H9 (cell line): ENCODE measurements around the gene ABCA12. TPM values are rescaled to one million over a fixed set of nuclear protein-coding genes. Genes with fewer than 3 reads are reported as not detected.

Source experiments
- DNase-seq: peaks from one replicate; pipeline ENCODE4 v3.0.0-alpha.2; 2017
- H2AFZ ChIP-seq: one replicate; pipeline ENCODE4 v1.6.1; 2013; ENCODE audit warnings: mild to moderate bottlenecking, low read length, control low read depth, moderate library complexity
- H2AK5ac ChIP-seq: 2 replicates; pipeline ENCODE4 v1.6.1; 2013; ENCODE audit warnings: low read length, control low read depth, mixed read lengths; ENCODE audit not compliant: insufficient read length
- H2BK120ac ChIP-seq: one replicate; pipeline ENCODE4 v1.6.1; 2013; ENCODE audit warnings: low read depth, mild to moderate bottlenecking, low read length, control low read depth, inconsistent platforms; ENCODE audit not compliant: poor library complexity, severe bottlenecking
- H2BK12ac ChIP-seq: 2 replicates; pipeline ENCODE4 v1.6.1; 2013; ENCODE audit warnings: low read length, control low read depth, mixed read lengths, low read depth; ENCODE audit not compliant: insufficient read length
- H2BK15ac ChIP-seq: 2 replicates; pipeline ENCODE4 v1.6.1; 2013; ENCODE audit warnings: low read depth, low read length, control low read depth
- H2BK20ac ChIP-seq: one replicate; pipeline ENCODE4 v1.6.1; 2013; ENCODE audit warnings: low read depth, mild to moderate bottlenecking, low read length, control low read depth, inconsistent platforms; ENCODE audit not compliant: poor library complexity, severe bottlenecking
- H2BK5ac ChIP-seq: 2 replicates; pipeline ENCODE4 v1.6.1; 2013; ENCODE audit warnings: low read length, control low read depth, mixed read lengths; ENCODE audit not compliant: insufficient read length
- H3K14ac ChIP-seq: 2 replicates; pipeline ENCODE4 v1.6.1; 2013; ENCODE audit warnings: low read length, control low read depth; ENCODE audit not compliant: insufficient read depth
- H3K18ac ChIP-seq: 2 replicates; pipeline ENCODE4 v1.6.1; 2013; ENCODE audit warnings: low read depth, mild to moderate bottlenecking, mixed read lengths, low read length, control low read depth; ENCODE audit not compliant: insufficient read length
- H3K23ac ChIP-seq: 2 replicates; pipeline ENCODE4 v1.6.1; 2013; ENCODE audit warnings: low read length, control low read depth, mixed read lengths, low read depth; ENCODE audit not compliant: insufficient read length
- H3K23me2 ChIP-seq: 2 replicates; pipeline ENCODE4 v1.6.1; 2013; ENCODE audit warnings: low read depth, mild to moderate bottlenecking, mixed read lengths, low read length, control low read depth; ENCODE audit not compliant: insufficient read length, poor library complexity, severe bottlenecking
- H3K27ac ChIP-seq: 2 replicates; pipeline ENCODE4 v1.5.1; 2013; ENCODE audit warnings: low read length, control low read depth, mixed read lengths, low read depth; ENCODE audit not compliant: insufficient read length
- H3K27me3 ChIP-seq: 2 replicates; pipeline ENCODE4 v1.6.1; 2013; ENCODE audit warnings: low read length, control low read depth, inconsistent platforms; ENCODE audit not compliant: insufficient read depth
- H3K4ac ChIP-seq: 2 replicates; pipeline ENCODE4 v1.6.1; 2013; ENCODE audit warnings: low read depth, mild to moderate bottlenecking, control low read depth, inconsistent platforms, low read length, moderate library complexity
- H3K4me1 ChIP-seq: 2 replicates; pipeline ENCODE4 v1.6.1; 2013; ENCODE audit warnings: low read length, control low read depth, inconsistent platforms; ENCODE audit not compliant: insufficient read depth
- H3K4me2 ChIP-seq: 2 replicates; pipeline ENCODE4 v1.6.1; 2013; ENCODE audit warnings: low read length, control low read depth, mixed read lengths; ENCODE audit not compliant: insufficient read length, insufficient read depth
- H3K56ac ChIP-seq: 2 replicates; pipeline ENCODE4 v1.6.1; 2013; ENCODE audit warnings: low read depth, mild to moderate bottlenecking, mixed read lengths, low read length, control low read depth; ENCODE audit not compliant: insufficient read length
- H3K79me1 ChIP-seq: 2 replicates; pipeline ENCODE4 v1.6.1; 2013; ENCODE audit warnings: low read depth, mild to moderate bottlenecking, moderate library complexity, low read length, control low read depth, inconsistent platforms; ENCODE audit not compliant: insufficient read depth, poor library complexity, severe bottlenecking
- H3K79me2 ChIP-seq: 2 replicates; pipeline ENCODE4 v1.6.1; 2013; ENCODE audit warnings: low read length, control low read depth, inconsistent platforms; ENCODE audit not compliant: insufficient read depth
- H3K9ac ChIP-seq: 2 replicates; pipeline ENCODE4 v1.6.1; 2013; ENCODE audit warnings: low read length, control low read depth, mixed read lengths; ENCODE audit not compliant: insufficient read length; ENCODE audit errors: extremely low read depth
- H3K9me3 ChIP-seq: one replicate; pipeline ENCODE4 v1.6.1; 2013; ENCODE audit warnings: low read depth, low read length, inconsistent platforms; ENCODE audit not compliant: control insufficient read depth
- H3T11ph ChIP-seq: one replicate; pipeline ENCODE4 v1.6.1; 2013; ENCODE audit warnings: mild to moderate bottlenecking, low read length, control low read depth, inconsistent platforms
- H4K20me1 ChIP-seq: one replicate; pipeline ENCODE4 v1.6.1; 2013; ENCODE audit not compliant: control insufficient read depth, insufficient read length, insufficient read depth
- H4K5ac ChIP-seq: 2 replicates; pipeline ENCODE4 v1.6.1; 2013; ENCODE audit warnings: low read depth, mild to moderate bottlenecking, mixed read lengths, low read length, control low read depth; ENCODE audit not compliant: insufficient read length
- H4K8ac ChIP-seq: replicated peaks from 2 replicates; pipeline ENCODE4 v1.6.1; 2013; ENCODE audit warnings: low read length, control low read depth, mixed read lengths, low read depth; ENCODE audit not compliant: insufficient read length
- H4K91ac ChIP-seq: 2 replicates; pipeline ENCODE4 v1.6.1; 2013; ENCODE audit warnings: low read depth, mild to moderate bottlenecking, moderate library complexity, mixed read lengths, low read length, control low read depth; ENCODE audit not compliant: insufficient read length
- H3K27ac Mint-ChIP-seq, 3 experiments: 2 replicates in 2 of 3; 3 replicates in 1 of 3; pipeline ENCODE4 v1.8.0; 2020 to 2021; ENCODE audit warnings: mixed read lengths in 3 of 3, mild to moderate bottlenecking in 1 of 3, moderate library complexity in 1 of 3
- H3K27me3 Mint-ChIP-seq: 2 replicates; pipeline ENCODE4 v1.8.0; 2021; ENCODE audit warnings: low read depth, mild to moderate bottlenecking, moderate library complexity, mixed read lengths
- H3K36me3 Mint-ChIP-seq, 3 experiments: 2 replicates in 2 of 3; 3 replicates in 1 of 3; pipeline ENCODE4 v1.8.0; 2020 to 2021; ENCODE audit warnings: low read depth in 3 of 3, mixed read lengths in 3 of 3; ENCODE audit not compliant: insufficient read depth in 1 of 3
- H3K4me1 Mint-ChIP-seq, 2 experiments: 2 replicates each; pipeline ENCODE4 v1.8.0; 2020; ENCODE audit warnings: mixed read lengths in 2 of 2
- H3K4me3 Mint-ChIP-seq, 2 experiments: 2 replicates in 1 of 2; 3 replicates in 1 of 2; pipeline ENCODE4 v1.8.0; 2020 to 2021; ENCODE audit warnings: mild to moderate bottlenecking in 2 of 2, mixed read lengths in 2 of 2, moderate library complexity in 1 of 2
- H3K9me3 Mint-ChIP-seq, 2 experiments: 2 replicates in 1 of 2; 3 replicates in 1 of 2; pipeline ENCODE4 v1.8.0; 2020; ENCODE audit warnings: mild to moderate bottlenecking in 2 of 2, mixed read lengths in 2 of 2, moderate library complexity in 1 of 2
- CTCF ChIP-seq: fragments of 200-600 bp; sonication (generic); conservative IDR thresholded peaks from 3 replicates; pipeline ENCODE4 v1.8.0; 2021; ENCODE audit warnings: antibody characterized with exemption, mild to moderate bottlenecking
- WGBS: extraction: QIAGEN DNeasy Blood & Tissue Kit; methylation state at CpG from one replicate; pipeline ENCODE4 v1.1.7; 2013; ENCODE audit warnings: missing lambda C conversion rate, low lambda C conversion rate, mixed read lengths; ENCODE audit not compliant: insufficient read length; ENCODE audit errors: extremely low coverage; 5-methylcytosine and 5-hydroxymethylcytosine counted together
- total RNA-seq: library from RNA; stranded (reverse); gene quantifications from 2 replicates; pipeline ENCODE4 v1.2.1, GENCODE V29; 2021

Gene ABCA12
- total RNA-seq, 1 experiment from 2014 or later: not detected

DNA sequence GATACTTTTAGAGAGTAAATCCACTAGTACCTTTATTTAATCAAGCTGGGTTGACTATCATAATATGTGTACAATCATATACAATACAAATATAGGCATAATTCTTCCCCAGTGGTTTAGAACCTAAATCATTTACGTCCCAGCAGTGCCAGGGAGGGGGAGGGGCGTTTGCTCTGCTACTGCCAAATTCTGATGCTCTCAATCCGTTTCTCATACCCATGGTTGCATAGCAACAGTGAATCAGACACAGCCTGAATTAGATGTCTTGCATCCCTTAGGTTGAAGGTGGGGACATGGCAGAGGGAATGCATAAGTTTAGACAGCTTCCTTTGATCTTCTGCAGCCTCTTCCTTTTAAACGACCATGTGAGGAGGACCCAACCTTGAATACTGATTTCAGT, 135.4 kb downstream of the ABCA12 start:
- no peak overlapping the region for H4K91ac ChIP-seq
- Mint-ChIP-seq H3K9me3 (no peaks in the 10 kb centered on the region), H3K4me1 (peaks cover 7 to 11% of the 10 kb centered on the region in 2 experiments; a peak in 3 of 4 replicates), H3K27ac (no peak overlapping the region), H3K36me3 (no peaks in the 10 kb centered on the region), H3K4me3 (no peak overlapping the region), H3K27me3 (no peaks in the 10 kb centered on the region)
- H3K56ac ChIP-seq: no peak overlapping the region
- H2BK12ac ChIP-seq: no peak overlapping the region
- no peak overlapping the region for H2AK5ac ChIP-seq
- no peak overlapping the region for H4K5ac ChIP-seq
- no peaks in the 10 kb centered on the region for H3K79me1 ChIP-seq
- H3K14ac ChIP-seq: no peak overlapping the region
- H3K79me2 ChIP-seq: no peaks in the 10 kb centered on the region
- no peaks in the 10 kb centered on the region for H4K20me1 ChIP-seq
- H3K23me2 ChIP-seq: no peaks in the 10 kb centered on the region
- H3K27me3 ChIP-seq: no peaks in the 10 kb centered on the region
- H2AFZ ChIP-seq: no peak overlapping the region
- H3K4me2 ChIP-seq: no peak overlapping the region
- H2BK20ac ChIP-seq: no peak overlapping the region
- WGBS: no CpG with 5 or more reads among the region's 4 CpGs
- H4K8ac ChIP-seq: no peak overlapping the region
- no peak overlapping the region for H3K18ac ChIP-seq
- H3K23ac ChIP-seq: no peak overlapping the region
- H3K9me3 ChIP-seq: no peaks in the 10 kb centered on the region
- H3K4ac ChIP-seq: no peak overlapping the region
- no peak overlapping the region for H2BK15ac ChIP-seq
- H3T11ph ChIP-seq: no peak overlapping the region
- H3K9ac ChIP-seq: no peak overlapping the region
- no peaks in the 10 kb centered on the region for H3K4me1 ChIP-seq
- TF ChIP-seq CTCF: no peak
- no peak overlapping the region for H2BK120ac ChIP-seq
- no peak overlapping the region for H3K27ac ChIP-seq
- no peak for DNase-seq
- no peak overlapping the region for H2BK5ac ChIP-seq
